GM18861 (cell line): ENCODE measurements around the gene RUNX2.

Source experiments
- ATAC-seq: cut with Tn5 transposase; IDR thresholded peaks from one replicate; pipeline ENCODE4 v1.9.1; 2021; ENCODE audit not compliant: unreplicated experiment

RUNX2 gene

DNA sequence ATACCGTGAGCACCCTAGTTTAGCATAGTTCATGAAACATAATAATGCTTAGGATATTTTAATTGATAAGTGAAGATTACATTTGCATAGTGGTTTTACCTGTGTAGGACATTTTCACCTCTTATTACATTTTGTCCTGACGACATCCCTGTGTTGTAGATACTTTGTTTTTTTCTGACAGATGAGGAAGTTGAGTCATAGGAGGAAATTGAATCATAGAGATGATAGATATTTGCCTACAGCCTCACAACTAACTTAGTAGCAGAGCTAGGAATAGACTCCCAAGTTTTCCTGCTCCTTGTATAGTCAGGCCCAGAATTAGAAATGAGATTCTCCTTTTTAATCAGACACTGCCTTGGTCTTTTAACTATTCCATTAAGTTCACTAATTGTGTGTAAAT, 150.1 kb downstream of the RUNX2 start:
- ATAC-seq: no peak

DNA sequence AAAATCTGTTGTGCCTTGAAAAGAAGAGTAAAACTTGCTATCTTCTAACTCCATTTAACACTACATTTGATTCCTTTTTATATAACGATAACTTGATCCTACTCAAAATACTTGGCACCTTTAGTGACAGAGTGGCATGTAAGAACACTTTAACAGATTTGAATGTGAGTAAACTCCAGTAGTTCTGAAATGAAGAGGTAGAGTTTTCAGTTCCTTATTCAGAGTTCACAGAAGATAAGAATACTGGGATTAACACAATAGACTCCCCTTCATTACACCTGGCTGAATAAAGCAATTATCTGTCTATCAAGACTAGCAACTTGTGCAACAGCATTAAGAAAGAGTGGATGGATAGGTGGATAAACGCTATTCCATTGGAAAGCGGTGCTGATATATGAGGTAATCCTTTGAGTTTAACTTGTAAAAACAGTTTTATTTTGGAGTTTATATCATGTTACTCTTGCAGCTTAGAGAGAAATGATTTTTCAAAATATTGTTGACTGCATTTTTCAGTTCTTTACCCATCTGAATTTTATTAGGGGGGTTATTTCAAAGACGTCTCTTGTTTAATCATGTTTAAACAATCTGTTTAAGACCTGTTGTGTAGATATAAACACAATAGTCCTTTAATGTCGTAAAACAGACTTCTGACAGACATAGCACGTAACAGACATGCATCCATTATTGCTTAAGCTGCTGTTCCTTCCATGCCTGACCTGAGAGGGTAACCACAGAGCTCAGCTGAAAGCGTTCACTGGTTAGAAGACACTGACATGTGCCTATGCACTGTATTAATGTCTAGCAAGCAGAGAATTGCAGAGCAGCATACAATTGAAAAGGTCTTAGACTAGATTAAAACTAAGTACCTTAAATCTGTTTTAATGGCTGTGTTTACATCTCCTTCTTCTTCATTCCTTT, 152.0 kb downstream of the RUNX2 start:
- ATAC-seq: peak; percentile 74

DNA sequence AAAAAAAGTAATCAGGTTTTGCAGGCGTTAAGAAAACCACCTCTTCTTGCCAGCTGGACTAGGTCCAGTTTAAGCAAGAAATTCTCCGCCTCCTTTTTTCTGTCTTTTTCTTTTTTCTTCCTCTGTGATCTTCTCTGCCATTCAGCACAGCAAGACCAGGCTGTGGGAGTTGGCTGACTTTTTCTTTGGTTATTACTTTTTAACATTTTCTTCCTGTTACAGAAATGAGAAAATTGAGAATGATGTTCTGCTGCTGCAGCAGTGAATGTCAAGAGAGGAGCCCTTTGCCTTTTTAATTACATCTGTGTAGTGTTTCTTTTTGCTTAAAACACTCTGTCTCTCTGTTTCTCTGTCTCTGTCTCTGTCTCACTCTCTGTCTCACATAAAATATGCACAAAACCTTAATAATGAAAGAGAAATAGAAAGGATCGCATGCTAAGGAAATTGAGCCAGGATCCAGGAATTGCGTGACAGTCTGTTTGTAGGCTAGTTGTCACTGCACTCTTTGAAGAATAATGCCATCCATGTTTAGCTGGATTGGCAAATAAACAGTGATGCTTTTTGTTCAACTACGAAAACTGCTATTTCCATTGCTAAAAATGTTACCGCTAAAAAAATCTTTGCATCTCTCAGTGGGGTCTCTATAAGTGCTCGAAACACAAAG, 152.8 kb downstream of the RUNX2 start:
- no peak for ATAC-seq

DNA sequence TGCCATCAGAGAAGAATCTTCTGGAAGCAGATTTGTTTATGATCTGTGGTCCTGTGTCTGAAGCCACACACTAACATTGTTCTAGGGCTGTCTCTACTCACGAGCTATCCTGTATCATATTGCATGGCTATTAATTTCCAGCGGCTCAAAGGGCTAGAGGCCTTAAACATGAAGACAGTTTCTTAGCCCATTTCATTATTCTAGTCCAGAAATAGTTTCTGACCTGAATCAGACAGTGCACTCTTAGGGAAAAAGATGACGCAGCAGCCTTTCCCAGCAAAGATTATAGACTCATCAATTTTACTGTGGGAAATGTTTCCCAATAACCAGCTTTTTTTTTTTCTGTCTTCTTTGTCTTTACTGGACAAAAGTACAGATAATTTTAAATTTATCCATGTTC, 154.9 kb downstream of the RUNX2 start:
- ATAC-seq: no peak

DNA sequence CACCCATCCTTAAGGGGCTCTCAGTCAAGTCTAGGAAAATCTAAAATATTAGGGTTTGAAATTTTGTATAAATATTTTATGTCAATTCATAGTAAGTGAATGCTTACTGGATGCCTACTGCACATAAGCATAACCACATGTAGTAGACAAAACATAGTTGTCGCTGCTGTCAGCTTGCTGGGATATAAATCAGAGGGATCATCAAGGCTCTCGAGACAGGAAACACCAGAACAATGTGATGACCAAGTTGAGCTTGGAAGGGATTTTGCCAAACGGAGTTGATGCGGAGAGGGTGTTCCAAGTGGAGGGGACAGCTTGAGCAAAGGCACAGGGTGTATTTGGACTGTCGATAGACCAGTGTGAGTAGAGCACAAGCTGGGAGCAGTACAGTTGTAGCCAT, 155.4 kb downstream of the RUNX2 start:
- ATAC-seq: no peak

DNA sequence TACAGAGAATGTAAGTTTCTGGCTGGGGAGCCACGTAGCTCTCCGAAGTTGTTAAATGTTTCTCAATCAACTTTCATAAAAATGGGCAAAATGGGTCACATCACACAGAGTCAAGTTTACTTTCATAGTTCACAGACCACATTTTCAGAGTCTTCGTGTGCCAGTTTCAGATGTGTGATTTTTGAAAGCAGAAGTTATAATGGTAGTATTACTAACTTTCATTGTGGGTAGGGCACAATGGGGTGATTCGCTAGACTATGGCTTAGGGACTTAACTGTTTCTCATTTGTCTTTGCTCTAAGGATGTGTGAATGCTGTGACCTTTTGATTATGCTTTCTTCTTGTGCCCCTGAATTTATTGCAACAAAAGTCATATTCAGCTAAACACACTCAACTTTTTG, 158.6 kb downstream of the RUNX2 start:
- no peak for ATAC-seq

- ATAC-seq: no peak
These were observed 159.5 kb downstream of the RUNX2 start for GRCh38 chr6:45487645-45488044.

GRCh38 chr6:45488269-45488668, 160.1 kb downstream of the RUNX2 start:
- no peak for ATAC-seq

DNA sequence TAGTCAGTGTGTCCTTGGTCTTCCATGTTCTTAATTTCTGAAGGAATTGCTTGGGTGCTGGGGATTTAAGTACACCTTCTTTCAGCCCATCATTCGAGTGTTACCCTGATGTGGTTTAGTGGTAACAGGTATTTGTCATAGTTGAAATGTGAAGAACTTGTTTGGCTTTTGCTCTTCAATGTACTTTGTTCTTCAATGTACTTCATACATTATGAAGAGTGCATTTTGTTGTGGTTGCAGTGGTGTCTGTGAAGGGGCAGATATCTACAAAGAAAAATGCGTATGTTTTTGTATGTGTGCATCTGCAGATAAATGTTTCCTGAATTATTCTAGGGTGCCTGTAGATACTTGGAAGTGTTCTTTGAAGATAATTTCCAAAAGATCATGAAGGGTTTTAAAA, 160.8 kb downstream of the RUNX2 start:
- ATAC-seq: no peak

- ATAC-seq: no peak
These were observed 163.1 kb downstream of the RUNX2 start for GRCh38 chr6:45491048-45491735.

DNA sequence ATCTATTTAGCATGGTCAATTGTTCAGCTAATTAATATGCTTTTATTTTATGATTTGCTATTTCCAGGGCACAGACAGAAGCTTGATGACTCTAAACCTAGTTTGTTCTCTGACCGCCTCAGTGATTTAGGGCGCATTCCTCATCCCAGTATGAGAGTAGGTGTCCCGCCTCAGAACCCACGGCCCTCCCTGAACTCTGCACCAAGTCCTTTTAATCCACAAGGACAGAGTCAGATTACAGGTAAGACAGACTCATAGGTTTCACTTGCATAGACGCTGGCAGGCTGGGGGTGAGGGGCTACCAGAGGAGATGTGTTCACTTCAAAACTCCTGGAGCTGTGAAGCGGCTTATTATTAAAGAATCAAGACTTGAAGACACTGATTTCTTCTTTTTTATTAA, 163.7 kb downstream of the RUNX2 start:
- ATAC-seq: no peak

DNA sequence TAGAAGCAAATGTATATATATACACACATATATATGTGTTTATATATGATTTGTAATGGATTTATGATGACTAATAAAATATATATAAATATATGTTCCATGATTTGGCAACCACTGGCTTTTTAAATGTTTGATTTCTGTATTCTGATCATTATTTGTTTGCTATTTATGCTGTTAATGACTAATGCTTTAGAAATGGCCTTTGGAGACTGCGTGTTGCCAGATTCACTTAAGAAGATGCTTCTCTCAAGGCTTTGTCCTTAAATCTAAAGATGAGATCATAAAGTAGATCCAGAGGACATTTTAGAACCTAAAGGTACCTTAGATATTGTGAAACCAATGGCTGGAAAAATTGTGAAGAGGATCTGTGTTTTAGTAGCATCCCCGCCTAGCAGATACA, 165.6 kb downstream of the RUNX2 start:
- no peak for ATAC-seq

DNA sequence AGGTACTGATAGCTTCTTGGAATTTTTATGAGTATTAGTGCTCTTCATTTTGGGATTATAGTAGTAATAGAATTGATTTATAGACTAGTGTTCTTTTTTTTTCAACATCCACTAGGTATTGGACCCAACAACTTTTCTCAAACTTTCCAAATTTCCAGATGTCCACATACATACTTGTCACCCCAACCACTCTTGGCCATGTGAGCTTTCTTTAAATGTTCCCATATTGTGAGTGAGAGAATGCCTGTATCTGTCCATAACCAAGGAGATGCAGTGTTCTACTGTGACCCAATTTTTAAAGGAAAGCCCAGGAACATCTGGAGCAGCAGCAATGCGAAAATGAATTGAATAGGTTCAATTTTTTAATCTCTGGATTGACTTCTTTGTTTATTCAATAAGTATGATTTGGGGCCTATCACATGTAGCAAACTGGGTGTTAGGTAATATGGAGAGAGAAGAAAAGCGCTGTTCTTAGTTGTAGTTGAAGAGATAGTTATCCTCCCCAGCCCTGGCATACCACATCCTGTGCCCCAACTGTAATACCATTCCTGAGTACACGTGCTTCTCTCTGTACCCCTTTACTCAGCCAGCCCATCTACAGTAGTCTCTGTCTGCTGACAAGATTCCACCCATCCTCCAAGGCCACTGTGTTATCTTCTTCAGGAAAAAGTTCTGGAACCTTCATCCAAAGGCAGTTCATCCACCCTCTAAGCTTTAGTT, 166.4 kb downstream of the RUNX2 start:
- ATAC-seq: no peak

DNA sequence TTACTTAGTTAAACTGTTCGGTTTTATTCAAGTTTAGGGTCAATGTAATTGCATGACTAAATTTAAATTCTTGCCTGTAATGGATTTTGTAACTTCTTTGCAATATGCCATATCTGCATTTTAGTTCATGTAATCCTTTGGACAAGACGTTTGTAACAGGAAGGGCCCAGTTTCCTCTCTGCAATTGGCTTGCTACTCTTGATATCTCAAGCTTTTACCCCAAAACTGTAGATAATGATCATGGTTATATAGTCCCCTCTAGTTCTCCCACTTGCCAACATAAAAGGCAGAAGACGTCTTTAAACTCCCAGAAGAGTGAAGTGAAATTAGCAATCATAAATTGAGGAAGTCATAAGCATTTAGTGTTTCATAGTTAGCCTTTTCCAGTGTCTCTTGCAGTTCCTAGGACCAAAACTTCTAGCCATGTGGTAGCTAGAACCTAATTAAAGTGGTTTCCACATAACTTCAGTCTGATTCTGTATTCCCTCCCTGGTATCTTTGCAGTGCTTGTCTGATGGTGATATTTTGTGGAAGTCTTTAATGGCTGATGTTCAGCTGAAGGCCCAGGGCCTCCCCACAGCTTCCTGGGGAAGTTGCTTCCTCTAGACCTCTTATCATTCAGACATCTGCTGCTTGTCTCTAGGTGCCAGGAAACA, 167.4 kb downstream of the RUNX2 start:
- ATAC-seq: no peak

GRCh38 chr6:45496085-45496433, 167.9 kb downstream of the RUNX2 start:
- no peak for ATAC-seq

DNA sequence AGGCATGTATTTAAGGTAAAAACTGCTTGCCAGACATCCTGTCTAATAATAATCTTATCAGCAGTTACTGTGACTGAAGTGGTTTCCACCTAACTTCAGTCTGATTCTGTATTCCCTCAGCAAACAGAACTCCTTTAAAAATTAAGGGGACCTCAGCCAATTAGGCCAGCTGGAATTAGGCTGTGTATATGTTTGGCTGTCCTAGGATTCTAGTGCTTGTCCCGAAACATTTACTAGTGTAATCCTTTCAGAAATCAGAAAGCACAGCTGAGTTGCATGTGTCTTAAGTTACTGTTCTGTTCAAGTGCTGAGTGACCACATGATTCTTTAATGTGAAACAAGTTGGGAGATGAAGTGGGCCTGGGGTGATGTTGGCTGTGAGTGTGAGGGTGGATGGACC, 170.5 kb downstream of the RUNX2 start:
- ATAC-seq: no peak

DNA sequence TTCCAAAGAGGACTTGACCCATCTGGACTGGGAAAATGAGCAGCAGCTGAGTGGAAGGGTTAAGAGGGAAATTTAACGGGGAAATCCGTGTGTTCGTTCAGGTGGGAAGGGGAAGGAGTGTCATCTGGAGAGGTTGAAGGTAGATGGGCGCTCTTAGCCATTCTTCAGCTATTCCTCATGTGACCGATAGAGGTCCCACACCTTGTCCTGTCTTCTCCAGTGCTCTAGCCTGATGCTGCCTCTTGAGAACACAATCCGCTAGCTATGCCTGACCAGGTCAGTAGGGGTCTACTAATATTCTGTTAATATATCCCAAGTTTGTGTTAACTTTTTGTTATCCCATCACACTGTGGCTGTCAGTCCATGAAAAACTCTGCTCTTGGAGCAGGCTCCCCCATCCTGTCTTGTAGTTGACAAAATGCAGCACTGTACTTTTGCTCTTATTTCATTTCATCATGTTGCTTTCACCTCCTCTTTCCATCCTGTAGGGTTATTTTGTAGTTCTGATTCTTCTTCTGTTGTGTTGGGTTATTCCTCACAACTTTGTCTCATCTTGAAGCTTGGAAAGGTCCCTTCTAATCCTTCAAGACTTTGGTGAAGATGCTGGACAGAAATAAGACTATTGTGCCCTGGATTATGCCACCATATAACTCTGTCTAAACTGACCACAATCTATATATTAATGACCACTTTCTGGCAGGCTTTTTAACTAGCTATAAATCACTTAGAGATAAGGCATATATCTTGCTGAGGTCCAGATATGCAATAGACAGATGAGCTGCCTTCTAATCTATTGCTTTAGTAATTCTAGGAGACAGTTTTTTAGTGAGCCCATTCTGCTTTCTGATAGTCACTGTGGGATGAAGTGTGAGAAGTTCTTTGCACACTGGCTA, 173.0 kb downstream of the RUNX2 start:
- ATAC-seq: no peak

DNA sequence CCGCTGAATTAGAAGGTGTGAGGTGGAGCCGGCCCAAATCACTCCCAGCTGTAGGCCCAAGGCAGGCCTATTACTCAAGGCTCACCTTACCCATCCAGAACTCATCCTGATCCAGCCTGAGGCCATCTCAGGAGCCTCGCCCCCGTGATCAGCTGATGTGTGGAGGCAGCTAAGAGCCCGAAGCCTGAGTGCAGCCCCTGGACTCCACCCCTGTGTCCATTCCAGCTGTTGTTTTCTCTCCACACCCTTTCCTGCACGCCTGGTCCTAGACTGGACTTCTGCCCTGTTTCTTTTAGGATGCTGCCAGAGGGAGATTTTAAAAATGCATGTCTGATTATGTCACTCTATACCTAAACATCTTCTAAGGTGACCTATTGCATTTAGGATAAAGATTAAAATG, 174.3 kb downstream of the RUNX2 start:
- ATAC-seq: no peak

DNA sequence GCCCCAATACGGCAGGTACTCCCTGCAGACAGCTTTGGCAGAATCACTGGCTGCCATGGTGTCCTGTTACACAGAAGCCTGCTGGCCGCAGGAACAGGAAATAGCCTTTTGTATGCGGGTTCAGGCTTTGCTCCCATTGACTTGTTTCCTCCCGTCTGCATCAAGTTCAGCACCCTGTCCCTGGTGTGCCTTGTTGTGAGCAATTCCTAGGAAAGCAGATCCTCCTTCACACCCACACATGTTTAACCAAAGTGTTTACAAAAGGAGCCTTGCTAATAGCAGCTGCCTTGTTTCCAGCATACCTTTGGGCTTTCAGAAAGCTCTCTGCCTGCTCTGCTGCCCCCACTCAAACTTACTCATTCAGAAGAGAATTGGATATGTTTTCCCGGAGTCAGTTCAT, 176.8 kb downstream of the RUNX2 start:
- no peak for ATAC-seq

DNA sequence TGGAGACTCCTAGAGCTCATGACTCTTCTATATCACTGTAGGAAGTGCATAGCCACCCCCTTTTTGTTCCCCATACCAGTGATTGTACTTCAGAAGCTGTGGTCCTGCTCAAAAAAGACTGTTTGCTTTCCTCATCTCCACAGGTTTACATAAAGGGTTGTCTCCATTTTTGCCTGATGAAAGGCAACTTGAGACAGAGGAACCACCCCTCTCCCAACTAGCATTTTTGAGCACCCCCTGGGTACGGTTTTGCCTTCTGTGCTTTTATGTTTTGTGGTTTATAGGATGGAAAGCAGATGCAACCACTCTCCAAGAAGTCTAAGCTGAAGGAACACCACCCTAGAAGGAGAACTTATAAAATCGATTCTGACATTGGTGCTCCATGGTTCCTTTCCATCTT, 177.3 kb downstream of the RUNX2 start:
- no peak for ATAC-seq
